NCI-H1048 (cell line): Measurements from ENCODE around the gene RUVBL2.

Source experiments
- DNase-seq: peaks from one replicate; lab custom pipeline; 2025; lab: John Stamatoyannopoulos, UW

RUVBL2 gene

GRCh38 chr19:48989701-48990291 lies 3.9 kb upstream of the RUVBL2 start:
- no peak for DNase-seq

DNA sequence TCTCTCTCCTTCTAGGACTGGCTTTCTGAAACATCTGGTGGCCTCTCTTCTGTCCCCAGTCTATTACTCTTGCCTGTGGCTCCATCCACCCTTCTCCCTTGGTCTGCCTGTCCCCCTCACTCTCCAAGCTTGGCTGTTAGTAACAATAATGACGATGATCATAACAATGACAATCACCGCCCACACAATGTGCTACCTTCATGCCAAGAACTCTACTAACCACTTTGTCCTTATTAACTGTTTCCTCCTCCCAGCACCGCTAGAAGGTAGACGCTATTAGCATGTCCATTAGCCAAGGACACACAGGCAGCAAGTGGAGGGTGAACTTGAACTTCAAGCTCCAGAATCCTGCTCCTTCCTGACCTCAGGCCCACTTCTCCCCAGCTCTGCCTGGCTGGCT lies 3.3 kb upstream of the RUVBL2 start:
- DNase-seq: no peak

- DNase-seq: no peak
Measured at GRCh38 chr19:48991011-48991609, 2.6 kb upstream of the RUVBL2 start.

DNA sequence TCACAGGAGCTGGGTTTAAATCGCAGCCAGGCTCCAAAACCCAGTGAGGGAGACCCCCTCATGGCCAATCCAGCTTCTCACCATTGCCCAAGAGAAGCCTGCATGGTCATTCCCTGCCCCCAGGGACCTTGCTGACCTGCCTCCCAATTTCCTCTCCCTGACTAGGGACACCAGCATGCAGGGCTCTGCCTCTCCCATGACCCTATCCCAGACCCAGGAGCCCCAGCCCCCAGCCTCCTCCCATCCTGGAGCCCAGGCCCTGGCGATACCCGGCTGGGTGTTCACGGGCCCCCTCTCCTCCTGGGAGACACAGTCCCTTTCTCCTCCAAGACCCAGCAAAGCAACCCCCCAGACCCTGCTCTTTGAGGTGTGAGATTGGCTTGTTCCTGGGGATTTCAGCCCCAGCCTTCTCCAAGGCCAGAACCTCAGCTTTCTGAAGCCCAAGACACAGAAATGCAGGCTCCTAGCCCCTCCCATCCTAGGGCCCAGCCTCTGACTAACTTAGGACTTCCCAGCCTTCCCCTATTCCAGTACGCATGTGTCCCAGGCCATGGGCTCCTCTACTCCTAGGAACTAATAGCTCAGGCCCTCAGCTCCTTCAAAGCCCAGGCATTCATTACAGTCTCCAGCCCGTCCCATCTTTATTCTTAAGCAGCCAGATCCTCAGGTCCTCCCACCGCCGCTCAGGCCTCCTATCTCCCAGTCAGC lies 1.7 kb upstream of the RUVBL2 start:
- DNase-seq: no peak

DNA sequence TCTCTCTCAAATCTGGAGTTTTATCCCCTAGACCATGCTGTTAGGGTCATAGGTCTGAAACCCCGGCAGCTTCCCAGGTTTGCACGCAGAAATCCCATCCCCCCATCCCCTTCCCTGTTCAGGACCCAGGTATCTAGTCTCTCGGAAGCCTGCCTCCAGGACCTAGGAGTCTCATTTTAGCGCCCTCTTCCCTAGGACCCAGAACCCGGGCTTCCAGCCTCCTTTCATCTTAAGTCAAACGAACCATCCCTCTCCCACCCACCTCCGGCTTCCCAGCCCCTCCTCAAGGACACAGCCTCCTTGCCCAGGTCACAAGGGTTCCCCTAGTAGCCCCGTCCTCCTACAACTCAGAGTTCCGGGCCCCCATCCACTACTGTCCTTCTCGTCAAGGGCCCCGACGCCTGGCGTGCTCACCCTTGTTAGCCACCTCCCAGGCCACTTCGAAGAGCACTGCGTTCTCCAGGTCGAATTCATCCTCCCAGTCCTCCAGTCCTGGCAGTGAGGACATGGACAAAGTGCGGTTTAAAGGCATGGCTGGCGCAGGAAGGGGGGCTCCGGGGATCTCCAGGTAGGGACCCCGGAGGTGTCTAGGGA lies 1.0 kb upstream of the RUVBL2 start:
- no peak for DNase-seq

DNA sequence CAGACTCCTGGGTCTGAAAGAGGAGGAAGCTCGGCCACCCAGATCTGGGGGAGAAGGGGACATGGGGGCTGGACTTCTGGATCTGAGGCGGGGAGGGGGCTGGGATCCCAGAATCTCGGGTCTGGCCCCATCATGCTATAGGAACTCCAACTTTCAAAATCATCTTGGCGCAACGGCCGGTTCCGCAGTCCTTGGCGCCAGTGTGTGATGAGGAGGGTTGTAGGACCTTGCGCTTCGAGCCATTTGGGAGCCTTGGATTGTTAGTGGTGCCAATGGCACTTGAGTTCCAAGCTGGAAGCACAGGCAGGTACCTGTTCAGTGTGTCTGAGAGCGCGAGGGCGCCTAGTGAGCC lies 324 bp downstream of the RUVBL2 start:
- no peak for DNase-seq

GRCh38 chr19:48997972-48998371 lies 4.3 kb downstream of the RUVBL2 start:
- DNase-seq: no peak

DNA sequence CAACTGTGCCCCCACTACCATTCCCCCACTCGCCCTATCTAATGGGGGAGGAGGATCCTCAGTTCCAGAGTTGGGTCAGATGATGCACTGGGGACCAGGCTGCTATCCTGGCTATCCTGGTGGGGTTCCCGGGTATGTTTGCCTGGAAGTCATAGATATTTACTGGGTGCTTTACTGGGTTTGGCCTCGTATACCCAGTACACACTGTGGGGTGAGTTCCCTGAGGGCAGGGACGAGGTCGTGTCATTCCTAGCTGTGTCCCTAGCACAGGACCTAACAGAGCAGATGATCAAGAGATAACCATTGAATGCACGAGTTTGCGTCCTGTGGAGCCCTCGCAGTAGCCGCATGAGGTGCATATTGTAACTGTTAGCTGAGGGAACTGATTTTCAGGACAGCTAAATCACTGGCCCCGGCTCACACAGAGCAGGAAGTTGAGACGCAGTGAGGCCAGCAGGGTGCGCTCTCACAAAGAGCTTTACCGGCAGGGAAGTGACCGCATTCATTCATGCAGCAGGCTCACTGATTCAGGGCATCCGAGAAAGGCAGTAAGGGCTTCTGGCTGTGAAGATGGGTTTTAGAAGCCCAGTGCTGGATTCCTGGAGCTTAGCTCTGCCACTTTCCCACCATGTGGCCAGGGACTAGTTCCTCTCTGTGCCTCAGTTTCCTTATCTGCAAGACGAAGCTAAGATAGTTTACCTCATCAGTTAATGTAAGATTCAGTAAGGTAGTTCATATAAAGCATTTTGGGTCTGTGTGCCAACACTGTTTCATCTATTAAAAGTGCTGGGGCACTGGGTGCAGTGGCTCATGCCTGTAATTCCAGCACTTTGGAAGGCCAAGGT lies 6.0 kb downstream of the RUVBL2 start:
- no peak for DNase-seq

DNA sequence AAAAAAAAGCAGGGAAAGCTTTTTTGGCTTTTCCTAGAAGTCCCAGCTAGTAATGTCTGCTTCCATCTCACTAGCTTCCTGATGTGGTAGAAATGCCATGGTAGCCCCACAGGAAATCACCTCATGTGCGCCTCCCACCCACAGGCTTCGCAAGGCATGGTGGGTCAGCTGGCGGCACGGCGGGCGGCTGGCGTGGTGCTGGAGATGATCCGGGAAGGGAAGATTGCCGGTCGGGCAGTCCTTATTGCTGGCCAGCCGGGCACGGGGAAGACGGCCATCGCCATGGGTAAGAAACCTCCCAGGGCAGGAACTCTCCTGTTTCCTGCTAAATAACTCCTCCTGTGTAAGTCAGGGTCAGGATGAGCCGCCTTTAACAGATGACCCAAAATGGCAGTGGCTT lies 10.4 kb downstream of the RUVBL2 start:
- no peak for DNase-seq

- no peak for DNase-seq
Measured at GRCh38 chr19:49004964-49005614, 11.4 kb downstream of the RUVBL2 start.

GRCh38 chr19:49006905-49007304 lies 13.2 kb downstream of the RUVBL2 start:
- DNase-seq: no peak

DNA sequence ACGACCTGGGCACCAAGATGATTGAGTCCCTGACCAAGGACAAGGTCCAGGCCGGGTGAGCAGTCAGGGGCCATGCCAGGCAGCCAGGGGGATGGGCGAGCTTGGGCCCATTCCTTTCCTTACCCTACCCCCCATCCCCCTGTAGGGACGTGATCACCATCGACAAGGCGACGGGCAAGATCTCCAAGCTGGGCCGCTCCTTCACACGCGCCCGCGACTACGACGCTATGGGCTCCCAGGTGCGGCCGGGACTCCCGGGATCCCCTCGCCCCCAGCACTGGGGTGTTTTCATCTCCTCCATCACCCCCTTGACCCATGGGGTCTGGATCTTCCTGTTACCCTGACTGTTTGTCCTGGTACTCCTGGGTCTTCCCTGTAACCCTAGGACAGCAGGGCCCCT lies 16.1 kb downstream of the RUVBL2 start:
- no peak for DNase-seq

GRCh38 chr19:49010453-49010852 lies 16.8 kb downstream of the RUVBL2 start:
- DNase-seq: no peak

DNA sequence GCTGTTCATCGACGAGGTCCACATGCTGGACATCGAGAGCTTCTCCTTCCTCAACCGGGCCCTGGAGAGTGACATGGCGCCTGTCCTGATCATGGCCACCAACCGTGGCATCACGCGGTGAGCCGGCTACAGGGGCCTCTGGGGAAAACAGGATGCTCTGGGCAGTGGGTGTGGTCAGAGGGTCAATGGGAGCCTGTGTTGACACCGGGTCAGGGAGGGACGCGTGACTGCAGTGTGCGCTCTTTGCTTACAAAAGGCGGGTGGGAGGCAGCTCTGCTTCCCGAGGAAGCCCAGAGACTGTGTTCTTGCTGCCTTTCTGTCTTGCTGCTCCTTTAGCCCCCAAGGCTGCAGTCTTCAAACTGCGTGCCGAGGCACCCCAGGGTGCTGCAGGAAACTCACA lies 17.5 kb downstream of the RUVBL2 start:
- DNase-seq: no peak

- no peak for DNase-seq
Measured at GRCh38 chr19:49014123-49014869, 20.6 kb downstream of the RUVBL2 start.

DNA sequence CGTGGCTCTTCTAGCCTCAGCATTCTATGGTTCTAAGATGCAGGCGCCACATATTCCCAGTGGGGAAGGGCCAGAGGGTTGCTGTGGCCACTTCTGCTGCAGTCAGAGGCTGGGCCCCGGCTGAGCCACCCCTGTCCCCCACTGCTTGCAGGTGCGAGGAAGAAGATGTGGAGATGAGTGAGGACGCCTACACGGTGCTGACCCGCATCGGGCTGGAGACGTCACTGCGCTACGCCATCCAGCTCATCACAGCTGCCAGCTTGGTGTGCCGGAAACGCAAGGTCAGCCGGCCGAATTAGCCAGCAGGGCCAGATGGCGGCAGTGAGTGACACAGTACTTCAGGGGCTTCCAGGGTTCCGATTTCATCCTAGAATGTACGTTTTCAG lies 21.2 kb downstream of the RUVBL2 start:
- DNase-seq: no peak

- no peak for DNase-seq
Measured at GRCh38 chr19:49016067-49016839, 22.6 kb downstream of the RUVBL2 start.

DNA sequence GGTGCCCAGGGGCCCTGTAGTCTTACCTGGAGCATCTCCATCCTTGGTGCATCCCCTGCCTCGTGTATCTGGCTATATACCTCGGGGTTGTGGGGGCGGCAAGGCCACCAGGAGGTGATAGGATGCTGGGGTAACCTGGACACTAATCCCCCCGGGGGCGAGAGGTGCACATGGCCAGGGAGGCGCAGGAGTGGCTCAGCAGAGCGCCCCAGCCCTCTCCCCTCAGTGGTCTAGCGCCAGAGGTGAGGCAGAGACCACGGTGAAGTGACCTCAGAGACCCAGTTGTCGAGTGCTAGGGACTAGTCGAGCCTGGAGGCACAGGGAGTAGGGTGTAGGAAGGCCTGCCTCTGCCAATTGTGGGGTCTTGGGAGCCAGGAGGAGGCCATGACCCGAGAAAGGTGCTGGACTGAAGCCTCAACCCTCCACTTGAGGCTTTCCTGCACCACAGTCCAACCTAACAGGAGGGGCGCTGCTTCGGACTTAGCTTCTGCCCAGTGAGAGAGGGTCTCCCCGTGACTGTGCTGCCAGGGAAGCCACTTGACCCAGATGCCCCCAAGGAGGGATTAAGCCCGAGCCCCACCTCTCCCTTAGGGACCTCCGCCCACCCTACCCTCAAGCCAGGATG lies 23.5 kb downstream of the RUVBL2 start, which contains the start of gene LHB:
LHB (minus strand) TSS at position 51 of the 625 bp plus-strand sequence; CDS start at position 41, 10 bp downstream.
- DNase-seq: no peak

DNA sequence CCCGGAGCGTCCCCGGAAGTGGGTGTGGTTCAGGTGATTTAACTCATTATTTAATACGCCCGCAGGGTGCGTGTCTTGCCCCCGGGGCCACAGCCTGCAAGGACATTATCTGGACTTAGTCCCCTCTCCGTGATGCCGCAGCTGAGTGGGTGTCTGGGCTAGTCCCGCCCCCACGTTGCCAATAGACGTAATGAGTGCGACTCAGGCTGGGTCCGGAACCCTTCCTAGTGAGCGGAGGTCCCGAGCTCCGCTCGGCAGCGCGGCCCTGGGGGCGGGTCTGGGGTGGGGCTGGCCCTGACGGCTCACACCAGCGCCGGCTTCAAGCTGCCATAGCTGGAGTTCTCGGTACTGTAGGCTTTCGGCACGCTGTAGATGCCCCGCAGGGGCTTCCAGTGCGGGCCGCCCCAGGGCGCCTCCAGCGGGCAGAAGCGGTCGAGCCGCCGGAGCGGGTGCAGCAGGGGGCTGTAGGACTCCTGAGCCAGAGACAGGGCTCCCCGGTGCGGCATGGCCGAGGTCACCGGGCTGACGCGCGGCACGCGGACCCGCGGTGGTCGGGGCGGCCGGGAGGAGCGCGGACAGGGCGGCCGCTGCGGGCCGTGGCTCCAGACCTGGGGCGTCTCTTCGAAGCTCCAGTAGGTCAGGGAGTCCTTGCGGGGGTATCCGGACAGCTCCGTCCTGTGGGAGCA lies 24.1 kb downstream of the RUVBL2 start:
- DNase-seq: no peak
